ENCODE data around the gene IQGAP2.

DNA sequence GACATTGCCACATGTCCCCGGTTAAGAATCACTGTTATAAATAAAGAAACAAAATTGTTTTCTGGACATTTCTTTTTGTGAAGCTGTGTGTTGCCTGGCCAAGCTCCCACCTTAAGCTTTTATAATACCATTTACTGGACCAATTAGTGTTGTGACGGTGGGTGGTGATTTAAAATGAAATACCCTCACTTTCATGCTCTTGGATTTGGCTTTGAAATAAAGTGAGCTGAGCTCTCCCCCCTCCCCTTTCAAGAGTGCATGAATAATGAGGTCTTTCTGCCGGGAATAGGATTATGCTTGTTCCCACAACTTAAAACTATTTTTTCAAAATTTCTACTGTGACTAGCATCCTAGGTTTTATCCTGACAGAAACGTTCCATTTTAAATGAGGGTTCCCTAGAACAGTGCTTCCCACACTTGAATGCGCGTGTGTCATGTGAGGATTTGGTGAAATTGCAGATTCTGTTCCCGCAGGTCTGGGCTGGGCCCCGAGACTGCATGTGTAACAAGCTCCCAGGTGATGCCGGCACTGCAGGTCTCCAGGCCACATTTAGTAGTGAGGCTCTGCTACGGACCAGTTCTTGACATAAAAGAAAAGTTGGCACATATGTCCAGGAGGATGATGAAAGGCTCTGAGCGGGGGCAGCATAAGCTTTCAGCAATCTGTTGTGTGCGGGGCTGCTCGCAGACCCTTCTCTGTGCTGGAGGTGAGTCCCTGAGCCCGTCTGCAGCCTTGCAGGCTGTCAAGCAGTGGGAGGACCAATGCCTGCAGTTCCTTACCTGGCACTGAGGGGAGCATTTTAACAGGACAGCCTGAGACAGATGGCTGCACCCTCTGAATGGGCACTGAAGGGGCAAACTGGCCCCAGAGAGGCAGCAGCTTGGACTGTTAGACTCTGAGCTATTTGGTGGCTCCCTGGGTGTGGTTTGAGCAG lies 24.4 kb downstream of the IQGAP2 start:
- TF ChIP-seq HDGF (IDR thresholded peaks at IDR 0.05; ENCODE audit: borderline replicate concordance) (no peak), L3MBTL2 (conservative IDR thresholded peaks at IDR 0.05) (no peak), ZNF384 (IDR thresholded peaks at IDR 0.05) (no peak), NFRKB (IDR thresholded peaks at IDR 0.05) (no peak), SUZ12 (IDR thresholded peaks at IDR 0.05) (no peak), SP1 (IDR thresholded peaks at IDR 0.05) (no peak), FOXK2 (IDR thresholded peaks at IDR 0.05) (no peak), FOXM1 (IDR thresholded peaks at IDR 0.05; ENCODE audit: borderline replicate concordance) (no peak), ELF4 (IDR thresholded peaks at IDR 0.05) (no peak), ARNT (IDR thresholded peaks at IDR 0.05) (no peak), BHLHE40 (IDR thresholded peaks at IDR 0.05; ENCODE audit: borderline replicate concordance) (no peak)
- TF ChIP-seq, protein P1, sequence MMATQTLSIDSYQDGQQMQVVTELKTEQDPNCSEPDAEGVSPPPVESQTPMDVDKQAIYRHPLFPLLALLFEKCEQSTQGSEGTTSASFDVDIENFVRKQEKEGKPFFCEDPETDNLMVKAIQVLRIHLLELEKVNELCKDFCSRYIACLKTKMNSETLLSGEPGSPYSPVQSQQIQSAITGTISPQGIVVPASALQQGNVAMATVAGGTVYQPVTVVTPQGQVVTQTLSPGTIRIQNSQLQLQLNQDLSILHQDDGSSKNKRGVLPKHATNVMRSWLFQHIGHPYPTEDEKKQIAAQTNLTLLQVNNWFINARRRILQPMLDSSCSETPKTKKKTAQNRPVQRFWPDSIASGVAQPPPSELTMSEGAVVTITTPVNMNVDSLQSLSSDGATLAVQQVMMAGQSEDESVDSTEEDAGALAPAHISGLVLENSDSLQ (IDR thresholded peaks at IDR 0.05), result no peak
